CD1c-positive myeloid dendritic cell (primary cell): ENCODE measurements around the gene GAS5.
"Not testable (repeated sequence)": the region's sequence is repeated elsewhere in the genome, so short reads cannot be mapped to it uniquely, and the experiment has no call there.

Experiments
- DNase-seq: peaks from one replicate; pipeline ENCODE4 v3.0.0-alpha.2; 2016; ENCODE audit errors: extremely low spot score

GAS5 gene

GRCh38 chr1:173867753-173868265 lies at the start of gene GAS5:
GAS5 (minus strand) TSS chr1:173867989.
- DNase-seq: peak; percentile 99

GRCh38 chr1:173917149-173917548 lies 49.4 kb upstream of the GAS5 start, which contains the start of gene SERPINC1:
SERPINC1 (minus strand) TSS chr1:173917327; CDS start chr1:173917259, 68 bp downstream.
- no peak for DNase-seq

DNA sequence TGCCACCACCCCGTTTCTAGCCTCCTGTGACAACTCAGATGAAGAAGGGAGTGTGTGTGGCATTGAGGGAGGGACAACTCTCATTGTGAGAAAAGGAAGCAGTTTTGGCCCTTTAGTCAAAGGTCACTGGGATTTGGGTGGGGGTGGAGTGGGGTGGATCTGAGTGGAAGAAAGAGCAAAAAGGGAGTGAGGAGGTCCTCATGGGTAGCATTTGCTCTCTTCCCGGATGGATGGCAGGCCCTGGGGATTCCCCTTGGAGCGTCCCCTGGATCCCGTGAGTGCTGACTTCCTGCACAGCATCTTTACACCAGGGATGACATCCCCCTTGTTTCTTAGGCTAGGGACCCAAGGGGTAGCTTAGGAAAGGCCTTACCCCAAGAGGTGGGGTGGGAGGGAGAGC lies 48.9 kb upstream of the GAS5 start:
- DNase-seq: no peak

GRCh38 chr1:173915596-173915995 lies 47.8 kb upstream of the GAS5 start:
- DNase-seq: no peak

- peak; percentile 12 for DNase-seq
Measured at GRCh38 chr1:173914366-173914871, 46.6 kb upstream of the GAS5 start.

- DNase-seq: no peak
Measured at GRCh38 chr1:173913111-173913510, 45.3 kb upstream of the GAS5 start.

DNA sequence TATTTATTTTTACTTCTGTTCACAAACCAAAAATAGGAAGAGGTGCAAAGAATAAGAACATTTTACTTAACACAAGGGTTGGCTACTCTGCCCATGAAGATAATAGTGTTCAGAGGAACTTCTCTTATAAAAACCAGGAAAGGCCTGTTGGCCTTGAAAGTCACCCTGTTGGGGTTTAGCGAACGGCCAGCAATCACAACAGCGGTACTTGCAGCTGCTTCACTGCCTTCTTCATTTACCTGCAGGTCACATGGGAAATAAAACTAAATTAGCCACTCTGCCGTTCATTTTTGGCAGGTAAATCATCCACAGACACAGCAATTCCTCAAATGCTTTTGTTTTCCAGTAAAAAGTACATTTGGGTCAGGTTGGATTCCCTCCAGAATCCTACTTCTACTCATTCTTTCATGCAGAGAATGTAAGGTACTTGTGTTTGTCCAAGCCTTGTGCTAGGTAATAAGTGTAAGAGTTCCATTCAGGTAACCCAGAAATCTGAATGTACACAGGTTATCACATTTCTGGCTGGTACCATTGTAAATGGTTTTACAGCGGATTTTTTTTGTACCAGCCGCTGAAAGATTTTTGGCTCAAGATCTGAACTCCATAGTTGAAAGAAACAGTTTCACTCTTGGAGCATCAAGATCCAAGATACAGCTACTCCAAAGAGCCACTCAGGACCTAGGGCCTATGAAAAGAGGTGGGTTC lies 36.2 kb upstream of the GAS5 start:
- no peak for DNase-seq

GRCh38 chr1:173900992-173901391 lies 33.2 kb upstream of the GAS5 start:
- no peak for DNase-seq

DNA sequence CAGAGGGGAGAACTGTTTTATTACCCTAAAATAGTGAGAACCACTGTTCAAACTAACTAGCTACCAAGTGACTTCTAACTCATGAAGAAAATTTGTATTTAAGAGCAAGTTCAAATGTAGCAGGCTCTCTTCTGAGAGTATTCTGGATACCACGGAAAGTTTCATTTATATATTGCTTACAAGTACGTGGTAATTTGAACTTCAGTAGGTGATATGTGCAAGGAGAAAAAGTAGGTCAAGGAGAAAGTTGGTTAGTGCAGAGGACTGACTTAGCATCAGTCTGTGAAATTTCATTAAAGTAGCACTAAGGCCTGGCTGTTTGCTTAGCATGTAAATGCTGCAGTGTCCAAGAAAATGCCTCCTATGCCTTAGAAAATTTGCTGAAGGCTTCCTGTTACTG lies 32.6 kb upstream of the GAS5 start:
- DNase-seq: no peak

DNA sequence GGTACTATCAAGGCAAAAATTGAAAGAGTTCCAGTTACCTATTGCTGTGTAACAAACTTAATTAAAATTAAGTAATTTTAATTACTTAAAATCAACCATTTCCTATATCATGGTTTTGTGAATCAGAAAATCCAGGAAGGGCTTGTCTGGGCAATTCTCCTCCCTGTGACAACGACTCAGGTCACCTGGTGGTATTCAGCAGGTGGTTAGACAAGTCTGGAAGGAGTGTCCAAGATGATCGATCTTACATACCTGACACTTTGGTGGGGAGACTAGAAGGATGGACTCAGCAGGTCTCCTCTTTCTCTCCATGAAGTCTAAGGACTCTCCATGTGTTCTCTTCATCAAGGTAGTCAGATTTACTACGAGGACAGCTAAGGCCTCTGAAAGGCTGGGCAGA lies 26.4 kb upstream of the GAS5 start:
- no peak for DNase-seq

DNA sequence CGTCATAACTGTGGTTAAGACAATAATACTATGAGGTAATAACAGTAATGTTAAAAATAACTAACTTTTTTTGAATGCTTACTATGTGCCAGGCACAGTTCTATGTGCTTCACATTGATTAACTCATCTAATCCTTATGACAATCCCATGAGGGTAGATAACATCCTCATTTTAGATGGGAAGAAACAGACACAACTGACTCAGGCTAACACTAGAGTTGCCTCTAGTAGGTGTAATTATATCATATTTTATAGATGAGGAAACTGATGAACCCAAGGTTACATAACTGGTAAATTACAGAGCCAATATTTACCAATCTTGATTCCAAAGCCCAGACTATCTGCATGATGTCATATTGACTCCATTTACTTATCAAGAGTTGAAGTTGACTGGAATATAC lies 25.8 kb upstream of the GAS5 start:
- no peak for DNase-seq

- no peak for DNase-seq
Measured at GRCh38 chr1:173889885-173890284, 22.1 kb upstream of the GAS5 start.

- no peak for DNase-seq
Measured at GRCh38 chr1:173888749-173889148, 21.0 kb upstream of the GAS5 start.

DNA sequence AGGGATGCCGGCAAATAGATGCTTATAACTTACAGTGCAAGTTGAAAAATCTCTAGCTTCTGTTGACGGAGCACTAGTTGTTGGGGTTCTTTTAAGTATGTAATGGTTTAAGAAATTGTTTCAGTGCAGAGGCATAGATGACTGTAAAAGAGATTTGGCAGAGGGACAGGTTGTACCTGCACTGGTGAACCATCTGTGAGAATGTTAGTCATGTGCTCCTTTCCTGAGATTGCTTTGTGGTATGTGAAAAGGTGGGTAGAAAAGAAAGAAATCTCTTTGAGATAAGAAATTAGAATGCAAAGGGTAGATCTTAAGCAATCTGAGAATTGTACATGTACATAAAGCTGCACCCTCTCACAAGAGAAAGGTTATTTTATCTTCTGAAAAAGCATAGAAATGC lies 19.8 kb upstream of the GAS5 start:
- DNase-seq: no peak

- no peak for DNase-seq
Measured at GRCh38 chr1:173886746-173887611, 19.2 kb upstream of the GAS5 start.

DNA sequence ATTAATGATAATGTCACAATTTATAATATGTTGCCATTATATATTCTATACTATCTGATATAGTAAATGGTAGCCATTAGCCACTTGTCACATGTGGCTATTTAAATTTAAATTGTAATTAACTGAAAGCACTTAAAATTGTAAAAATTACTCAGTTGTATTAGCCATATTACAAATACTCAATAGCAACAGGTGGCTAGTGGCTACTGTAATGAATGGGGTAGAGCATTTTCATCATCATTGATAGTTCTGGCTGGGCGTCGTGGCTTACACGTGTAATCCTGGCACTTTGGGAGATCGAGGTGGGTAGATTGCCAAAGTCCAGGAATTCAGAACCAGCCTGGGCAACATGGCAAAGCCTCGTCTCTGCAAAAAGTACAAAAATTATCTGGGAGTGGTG lies 16.9 kb upstream of the GAS5 start:
- DNase-seq: no peak

DNA sequence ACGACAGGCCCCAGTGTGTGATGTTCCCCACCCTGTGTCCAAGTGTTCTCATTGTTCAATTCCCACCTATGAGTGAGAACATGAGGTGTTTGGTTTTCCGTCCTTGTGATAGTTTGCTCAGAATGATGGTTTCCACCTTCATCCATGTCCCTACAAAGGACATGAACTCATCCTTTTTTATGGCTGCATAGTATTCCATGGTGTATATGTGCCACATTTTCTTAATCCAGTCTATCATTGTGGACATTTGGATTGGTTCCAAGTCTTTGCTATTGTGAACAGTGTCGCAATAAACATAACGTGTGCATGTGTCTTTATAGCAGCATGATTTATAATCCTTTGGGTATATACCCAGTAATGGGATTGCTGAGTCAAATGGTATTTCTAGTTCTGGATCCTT lies 13.3 kb upstream of the GAS5 start:
- not testable (repeated sequence) for DNase-seq

GRCh38 chr1:173878251-173878650 lies 10.5 kb upstream of the GAS5 start:
- no peak for DNase-seq

- no peak for DNase-seq
Measured at GRCh38 chr1:173876732-173877131, 8.9 kb upstream of the GAS5 start.

GRCh38 chr1:173871500-173871899 lies 3.7 kb upstream of the GAS5 start:
- no peak for DNase-seq

- no peak for DNase-seq
Measured at GRCh38 chr1:173871091-173871490, 3.3 kb upstream of the GAS5 start.

DNA sequence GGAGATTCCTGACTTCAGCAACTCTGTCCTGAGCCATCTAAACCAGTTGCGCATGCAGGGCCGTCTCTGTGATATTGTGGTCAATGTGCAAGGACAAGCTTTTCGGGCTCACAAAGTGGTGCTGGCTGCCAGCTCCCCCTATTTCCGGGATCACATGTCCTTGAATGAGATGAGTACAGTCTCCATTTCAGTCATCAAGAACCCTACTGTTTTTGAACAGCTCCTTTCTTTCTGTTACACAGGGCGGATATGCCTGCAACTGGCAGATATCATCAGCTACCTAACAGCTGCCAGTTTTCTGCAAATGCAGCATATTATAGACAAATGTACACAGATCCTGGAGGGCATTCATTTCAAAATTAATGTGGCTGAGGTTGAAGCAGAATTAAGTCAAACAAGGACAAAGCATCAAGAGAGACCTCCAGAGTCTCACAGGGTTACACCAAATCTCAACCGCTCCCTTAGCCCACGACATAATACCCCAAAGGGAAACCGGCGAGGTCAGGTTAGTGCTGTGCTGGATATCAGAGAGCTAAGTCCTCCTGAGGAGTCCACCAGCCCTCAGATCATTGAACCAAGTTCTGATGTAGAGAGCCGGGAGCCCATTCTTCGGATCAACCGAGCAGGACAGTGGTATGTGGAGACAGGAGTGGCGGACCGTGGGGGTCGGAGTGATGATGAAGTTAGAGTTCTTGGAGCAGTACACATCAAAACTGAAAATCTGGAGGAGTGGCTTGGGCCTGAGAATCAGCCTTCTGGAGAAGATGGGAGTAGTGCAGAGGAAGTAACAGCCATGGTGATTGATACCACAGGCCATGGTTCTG lies 2.7 kb upstream of the GAS5 start:
- no peak for DNase-seq
